Neural cell (in vitro differentiated cells): ENCODE data around the gene HOXC12. TPM values are rescaled to one million over a fixed set of nuclear protein-coding genes. Genes with fewer than 3 reads are reported as not detected.

Experiments
- H2AFZ ChIP-seq: fragments of 200-600, 300-800 bp; sonication (generic), shearing (Covaris generic); 2 replicates; pipeline ENCODE4 v1.6.0; 2014; ENCODE audit warnings: low read depth, mild to moderate bottlenecking, antibody characterized with exemption, low read length, moderate library complexity
- H3F3A ChIP-seq: fragments of 200-600 bp; shearing (Covaris generic); 2 replicates; pipeline ENCODE4 v1.6.1; 2016; ENCODE audit warnings: mild to moderate bottlenecking, moderate library complexity, mixed read lengths, antibody characterized with exemption, low read length; ENCODE audit not compliant: insufficient read depth, poor library complexity, severe bottlenecking
- H3K27ac ChIP-seq: fragments of 200-600, 300-800 bp; sonication (generic), shearing (Covaris generic); 2 replicates; pipeline ENCODE4 v1.5.1; 2014; ENCODE audit warnings: mild to moderate bottlenecking, low read length, moderate library complexity
- H3K27me3 ChIP-seq: fragments of 300-800, 200-600 bp; sonication (generic), shearing (Covaris generic); 2 replicates; pipeline ENCODE4 v1.6.0; 2014; ENCODE audit warnings: mild to moderate bottlenecking, low read depth, low read length, moderate library complexity; ENCODE audit not compliant: insufficient read depth
- H3K36me3 ChIP-seq: fragments of 300-800, 200-600 bp; sonication (generic), shearing (Covaris generic); 2 replicates; pipeline ENCODE4 v1.5.1; 2014; ENCODE audit warnings: mild to moderate bottlenecking, antibody characterized with exemption, low read length, moderate library complexity; ENCODE audit not compliant: insufficient read depth
- H3K4me2 ChIP-seq: fragments of 300-800, 200-600 bp; sonication (generic), shearing (Covaris generic); 2 replicates; pipeline ENCODE4 v1.6.0; 2014; ENCODE audit warnings: mild to moderate bottlenecking, low read length
- H3K4me3 ChIP-seq: fragments of 300-800, 200-600 bp; sonication (generic), shearing (Covaris generic); 2 replicates; pipeline ENCODE4 v1.5.1; 2014; ENCODE audit warnings: mild to moderate bottlenecking, low read length, moderate library complexity
- H3K79me2 ChIP-seq: fragments of 200-600 bp; shearing (Covaris generic); replicated peaks from 2 replicates; pipeline ENCODE4 v1.6.0; 2014; ENCODE audit warnings: mild to moderate bottlenecking, low read length, moderate library complexity; ENCODE audit not compliant: insufficient read depth
- H3K9ac ChIP-seq: fragments of 300-800, 200-600 bp; sonication (generic), shearing (Covaris generic); 2 replicates; pipeline ENCODE4 v1.6.1; 2016; ENCODE audit warnings: mild to moderate bottlenecking, low read length, mixed read lengths
- H3K9me2 ChIP-seq: fragments of 200-600 bp; shearing (Covaris generic); 2 replicates; pipeline ENCODE4 v1.6.1; 2016; ENCODE audit warnings: mild to moderate bottlenecking, low read length, mixed read lengths; ENCODE audit not compliant: insufficient read depth
- H3K9me3 ChIP-seq: fragments of 200-600, 300-800 bp; sonication (generic), shearing (Covaris generic); 2 replicates; pipeline ENCODE4 v1.6.1; 2016; ENCODE audit warnings: mild to moderate bottlenecking, mixed run types, low read length, moderate library complexity, mixed read lengths
- H4K20me1 ChIP-seq: fragments of 200-600 bp; shearing (Covaris generic); 2 replicates; pipeline ENCODE4 v1.6.1; 2016; ENCODE audit warnings: mild to moderate bottlenecking, mixed run types; ENCODE audit not compliant: insufficient read depth
- EP300 ChIP-seq: fragments of 450-650 bp; conservative IDR thresholded peaks from 2 replicates; pipeline ENCODE4 v1.6.1; 2014; ENCODE audit warnings: antibody characterized with exemption, mild to moderate bottlenecking, moderate library complexity; ENCODE audit not compliant: poor library complexity, severe bottlenecking
- EZH2 ChIP-seq: fragments of 200-600, 300-800 bp; shearing (Covaris generic), sonication (generic); IDR thresholded peaks from 2 replicates; pipeline ENCODE4 v1.6.1; 2014; ENCODE audit warnings: antibody characterized with exemption, low read length, borderline replicate concordance, mild to moderate bottlenecking; ENCODE audit not compliant: insufficient read depth, poor library complexity, severe bottlenecking
- MXI1 ChIP-seq: fragments of 450-650 bp; conservative IDR thresholded peaks from 2 replicates; pipeline ENCODE4 v1.6.1; 2014; ENCODE audit warnings: antibody characterized with exemption, mild to moderate bottlenecking; ENCODE audit not compliant: poor library complexity, severe bottlenecking
- POLR2AphosphoS5 ChIP-seq: IDR thresholded peaks from 2 replicates; pipeline ENCODE4 v1.6.1; 2012
- RAD21 ChIP-seq: fragments of 450-650 bp; conservative IDR thresholded peaks from 2 replicates; pipeline ENCODE4 v1.6.1; 2014; ENCODE audit warnings: antibody characterized with exemption, mild to moderate bottlenecking, moderate library complexity
- SMC3 ChIP-seq: fragments of 450-650 bp; conservative IDR thresholded peaks from 2 replicates; pipeline ENCODE4 v1.6.1; 2014; ENCODE audit warnings: antibody characterized with exemption, mild to moderate bottlenecking, moderate library complexity; ENCODE audit not compliant: poor library complexity
- TAF1 ChIP-seq: IDR thresholded peaks from 2 replicates; pipeline ENCODE4 v1.6.1; 2012; ENCODE audit warnings: low read depth
- polyA plus RNA-seq: library from polyadenylated mRNA; depleted of rRNA; stranded (reverse); fragments of >200 nt; gene quantifications from 2 replicates; pipeline ENCODE4 v1.2.3, GENCODE V29; 2014
- TF ChIP-seq, protein P1 (sequence below): IDR thresholded peaks from 2 replicates; pipeline ENCODE4 v1.6.1; 2012; ENCODE audit warnings: borderline replicate concordance
- TF ChIP-seq, protein P2 (sequence below): fragments of 450-650 bp; IDR thresholded peaks from 2 replicates; pipeline ENCODE4 v1.5.1; 2014; ENCODE audit warnings: antibody characterized with exemption, mild to moderate bottlenecking, moderate library complexity; ENCODE audit not compliant: poor library complexity, severe bottlenecking

The HOXC12 gene
- polyA plus RNA-seq, 1 donor from 2014 or later = not detected

DNA sequence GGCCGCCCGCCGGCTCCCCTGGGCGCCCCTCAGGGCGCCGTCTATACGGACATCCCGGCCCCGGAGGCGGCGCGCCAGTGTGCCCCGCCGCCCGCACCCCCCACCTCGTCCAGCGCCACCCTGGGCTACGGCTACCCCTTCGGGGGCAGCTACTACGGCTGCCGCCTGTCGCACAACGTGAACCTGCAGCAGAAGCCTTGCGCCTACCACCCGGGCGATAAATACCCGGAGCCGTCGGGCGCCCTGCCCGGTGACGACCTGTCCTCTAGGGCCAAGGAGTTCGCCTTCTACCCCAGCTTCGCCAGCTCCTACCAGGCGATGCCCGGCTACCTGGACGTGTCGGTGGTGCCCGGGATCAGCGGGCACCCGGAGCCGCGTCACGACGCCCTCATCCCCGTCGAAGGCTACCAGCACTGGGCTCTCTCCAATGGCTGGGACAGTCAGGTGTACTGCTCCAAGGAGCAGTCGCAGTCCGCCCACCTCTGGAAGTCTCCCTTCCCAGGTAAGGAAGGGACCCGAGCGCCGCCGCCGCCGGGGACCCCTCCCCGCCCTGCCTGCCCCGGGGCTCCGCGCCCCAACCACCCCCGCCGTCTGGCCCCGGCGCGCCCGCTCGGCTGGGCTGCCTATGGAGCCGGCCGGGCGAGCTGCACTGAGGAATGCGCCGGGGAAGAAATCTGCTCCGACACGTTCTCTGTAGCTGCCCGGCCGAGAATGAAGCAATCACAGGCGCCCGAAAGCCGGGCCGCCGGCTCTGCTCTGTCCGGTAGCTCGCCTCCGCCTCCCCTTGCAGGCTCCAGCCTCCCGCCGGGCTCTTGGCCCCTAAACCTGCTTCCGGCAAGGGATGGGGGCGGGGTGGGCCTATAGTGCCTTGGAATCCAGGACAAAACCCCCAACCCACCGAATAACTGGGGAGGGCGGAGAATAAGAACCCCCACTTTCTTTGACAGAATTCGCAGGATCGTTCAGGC, 15.3 kb upstream of the HOXC12 start:
- Histone ChIP-seq H3K4me3 (peak overlapping the region; percentile 49), H3K27ac (no peak overlapping the region)

DNA sequence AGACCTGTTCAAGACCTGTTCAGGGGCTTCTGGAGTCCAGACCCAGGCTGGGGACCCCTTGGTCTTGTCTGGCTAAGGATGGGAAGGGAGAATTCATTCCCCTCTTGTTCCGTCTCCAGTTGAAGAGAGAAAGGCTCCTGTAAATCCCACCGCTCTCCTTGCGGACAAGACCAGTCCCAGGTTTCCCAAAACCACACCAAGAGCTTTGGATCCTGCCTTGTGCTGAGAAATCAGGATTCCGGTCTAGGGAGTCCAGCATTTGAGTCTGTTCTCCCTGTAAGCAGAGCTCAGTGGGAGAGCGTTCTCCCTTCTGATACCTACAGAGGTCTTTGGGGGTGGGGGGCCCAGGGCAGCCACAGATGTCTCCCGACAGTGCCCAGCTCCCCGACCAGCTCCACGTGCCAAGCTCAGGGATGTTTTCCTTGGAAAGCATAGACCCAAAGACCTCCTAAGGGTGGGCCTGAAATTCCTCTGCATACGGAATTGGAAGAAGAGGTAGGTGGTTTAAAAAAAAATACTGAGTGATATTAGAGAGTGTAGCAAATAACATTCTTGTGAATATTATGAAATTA, 14.2 kb upstream of the HOXC12 start:
- Histone ChIP-seq H4K20me1 (no peaks in the 10 kb centered on the region), H2AFZ (no peak overlapping the region), H3K79me2 (no peaks in the 10 kb centered on the region), H3K36me3 (no peaks in the 10 kb centered on the region), H3K9me3 (no peaks in the 10 kb centered on the region), H3K9ac (no peak overlapping the region), H3K4me3 (no peak overlapping the region), H3K27me3 (peaks cover 100% of the 10 kb centered on the region), H3K27ac (no peak overlapping the region), H3F3A (no peaks in the 10 kb centered on the region), H3K9me2 (no peaks in the 10 kb centered on the region), H3K4me2 (no peak overlapping the region)
- TF ChIP-seq EP300 = no peak
- no peak for TF ChIP-seq POLR2AphosphoS5
- TF ChIP-seq, protein P1, sequence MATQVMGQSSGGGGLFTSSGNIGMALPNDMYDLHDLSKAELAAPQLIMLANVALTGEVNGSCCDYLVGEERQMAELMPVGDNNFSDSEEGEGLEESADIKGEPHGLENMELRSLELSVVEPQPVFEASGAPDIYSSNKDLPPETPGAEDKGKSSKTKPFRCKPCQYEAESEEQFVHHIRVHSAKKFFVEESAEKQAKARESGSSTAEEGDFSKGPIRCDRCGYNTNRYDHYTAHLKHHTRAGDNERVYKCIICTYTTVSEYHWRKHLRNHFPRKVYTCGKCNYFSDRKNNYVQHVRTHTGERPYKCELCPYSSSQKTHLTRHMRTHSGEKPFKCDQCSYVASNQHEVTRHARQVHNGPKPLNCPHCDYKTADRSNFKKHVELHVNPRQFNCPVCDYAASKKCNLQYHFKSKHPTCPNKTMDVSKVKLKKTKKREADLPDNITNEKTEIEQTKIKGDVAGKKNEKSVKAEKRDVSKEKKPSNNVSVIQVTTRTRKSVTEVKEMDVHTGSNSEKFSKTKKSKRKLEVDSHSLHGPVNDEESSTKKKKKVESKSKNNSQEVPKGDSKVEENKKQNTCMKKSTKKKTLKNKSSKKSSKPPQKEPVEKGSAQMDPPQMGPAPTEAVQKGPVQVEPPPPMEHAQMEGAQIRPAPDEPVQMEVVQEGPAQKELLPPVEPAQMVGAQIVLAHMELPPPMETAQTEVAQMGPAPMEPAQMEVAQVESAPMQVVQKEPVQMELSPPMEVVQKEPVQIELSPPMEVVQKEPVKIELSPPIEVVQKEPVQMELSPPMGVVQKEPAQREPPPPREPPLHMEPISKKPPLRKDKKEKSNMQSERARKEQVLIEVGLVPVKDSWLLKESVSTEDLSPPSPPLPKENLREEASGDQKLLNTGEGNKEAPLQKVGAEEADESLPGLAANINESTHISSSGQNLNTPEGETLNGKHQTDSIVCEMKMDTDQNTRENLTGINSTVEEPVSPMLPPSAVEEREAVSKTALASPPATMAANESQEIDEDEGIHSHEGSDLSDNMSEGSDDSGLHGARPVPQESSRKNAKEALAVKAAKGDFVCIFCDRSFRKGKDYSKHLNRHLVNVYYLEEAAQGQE = no peak
- TF ChIP-seq TAF1 = no peak
- no peak for TF ChIP-seq MXI1
- TF ChIP-seq EZH2 = no peak
- no peak for TF ChIP-seq SMC3
- TF ChIP-seq RAD21 = no peak

More for the DNA sequence above, 15.3 kb upstream of the HOXC12 start:
- H2AFZ ChIP-seq = no peak overlapping the region
- no peak overlapping the region for H3K9ac ChIP-seq
- H3K9me2 ChIP-seq = no peaks in the 10 kb centered on the region
- no peaks in the 10 kb centered on the region for H3K36me3 ChIP-seq
- H3K9me3 ChIP-seq = no peaks in the 10 kb centered on the region
- TF ChIP-seq TAF1 (no peak), POLR2AphosphoS5 (no peak), MXI1 (no peak), EP300 (no peak), EZH2 (no peak), RAD21 (no peak), SMC3 (no peak)
- TF ChIP-seq, protein P1 = no peak
- TF ChIP-seq, protein P2, sequence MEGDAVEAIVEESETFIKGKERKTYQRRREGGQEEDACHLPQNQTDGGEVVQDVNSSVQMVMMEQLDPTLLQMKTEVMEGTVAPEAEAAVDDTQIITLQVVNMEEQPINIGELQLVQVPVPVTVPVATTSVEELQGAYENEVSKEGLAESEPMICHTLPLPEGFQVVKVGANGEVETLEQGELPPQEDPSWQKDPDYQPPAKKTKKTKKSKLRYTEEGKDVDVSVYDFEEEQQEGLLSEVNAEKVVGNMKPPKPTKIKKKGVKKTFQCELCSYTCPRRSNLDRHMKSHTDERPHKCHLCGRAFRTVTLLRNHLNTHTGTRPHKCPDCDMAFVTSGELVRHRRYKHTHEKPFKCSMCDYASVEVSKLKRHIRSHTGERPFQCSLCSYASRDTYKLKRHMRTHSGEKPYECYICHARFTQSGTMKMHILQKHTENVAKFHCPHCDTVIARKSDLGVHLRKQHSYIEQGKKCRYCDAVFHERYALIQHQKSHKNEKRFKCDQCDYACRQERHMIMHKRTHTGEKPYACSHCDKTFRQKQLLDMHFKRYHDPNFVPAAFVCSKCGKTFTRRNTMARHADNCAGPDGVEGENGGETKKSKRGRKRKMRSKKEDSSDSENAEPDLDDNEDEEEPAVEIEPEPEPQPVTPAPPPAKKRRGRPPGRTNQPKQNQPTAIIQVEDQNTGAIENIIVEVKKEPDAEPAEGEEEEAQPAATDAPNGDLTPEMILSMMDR = no peak
- no peak overlapping the region for H3K4me2 ChIP-seq
- H3F3A ChIP-seq = no peaks in the 10 kb centered on the region
- H3K79me2 ChIP-seq = no peaks in the 10 kb centered on the region
- H3K27me3 ChIP-seq = peaks cover 100% of the 10 kb centered on the region
- no peaks in the 10 kb centered on the region for H4K20me1 ChIP-seq
